ENCODE data around the gene UBE2E2. TPM values are rescaled to one million over a fixed set of nuclear protein-coding genes. Genes with fewer than 3 reads are reported as not detected.

UBE2E2 gene
- total RNA-seq, 1 donor from 2014 or later, result 42.4 TPM

GRCh38 chr3:23161896-23162570, 41.1 kb upstream of the UBE2E2 start:
- Mint-ChIP-seq H3K4me1 (ENCODE audit: unreplicated experiment) (peaks cover 9% of the 10 kb centered on the region), H3K27ac (ENCODE audit: unreplicated experiment) (no peak overlapping the region), H3K27me3 (ENCODE audit: unreplicated experiment) (no peaks in the 10 kb centered on the region), H3K36me3 (ENCODE audit: unreplicated experiment) (no peaks in the 10 kb centered on the region), H3K4me3 (ENCODE audit: unreplicated experiment) (no peak overlapping the region), H3K9me3 (ENCODE audit: unreplicated experiment) (no peaks in the 10 kb centered on the region)
- no peak for DNase-seq (ENCODE audit: extremely low spot score, unreplicated experiment)
- no peak for TF ChIP-seq CTCF (IDR thresholded peaks at IDR 0.05)

GRCh38 chr3:23162934-23163333, 40.2 kb upstream of the UBE2E2 start:
- H3K27me3 Mint-ChIP-seq (ENCODE audit: unreplicated experiment), result no peaks in the 10 kb centered on the region
- peaks cover 9% of the 10 kb centered on the region for H3K4me1 Mint-ChIP-seq (ENCODE audit: unreplicated experiment)
- no peaks in the 10 kb centered on the region for H3K9me3 Mint-ChIP-seq (ENCODE audit: unreplicated experiment)
- TF ChIP-seq CTCF (IDR thresholded peaks at IDR 0.05), result no peak
- H3K4me3 Mint-ChIP-seq (ENCODE audit: unreplicated experiment), result no peak overlapping the region
- DNase-seq (ENCODE audit: extremely low spot score, unreplicated experiment), result no peak
- H3K36me3 Mint-ChIP-seq (ENCODE audit: unreplicated experiment), result no peaks in the 10 kb centered on the region
- no peak overlapping the region for H3K27ac Mint-ChIP-seq (ENCODE audit: unreplicated experiment)

GRCh38 chr3:23164746-23165145, 38.4 kb upstream of the UBE2E2 start:
- no peak overlapping the region for H3K27ac Mint-ChIP-seq (ENCODE audit: unreplicated experiment)
- no peak for TF ChIP-seq CTCF (IDR thresholded peaks at IDR 0.05)
- H3K4me3 Mint-ChIP-seq (ENCODE audit: unreplicated experiment), result no peak overlapping the region
- H3K27me3 Mint-ChIP-seq (ENCODE audit: unreplicated experiment), result peaks cover 2% of the 10 kb centered on the region
- DNase-seq (ENCODE audit: extremely low spot score, unreplicated experiment), result no peak
- H3K36me3 Mint-ChIP-seq (ENCODE audit: unreplicated experiment), result no peaks in the 10 kb centered on the region
- peaks cover 4% of the 10 kb centered on the region for H3K9me3 Mint-ChIP-seq (ENCODE audit: unreplicated experiment)
- H3K4me1 Mint-ChIP-seq (ENCODE audit: unreplicated experiment), result peaks cover 5% of the 10 kb centered on the region

GRCh38 chr3:23165571-23165970, 37.6 kb upstream of the UBE2E2 start:
- no peaks in the 10 kb centered on the region for H3K36me3 Mint-ChIP-seq (ENCODE audit: unreplicated experiment)
- no peak overlapping the region for H3K27ac Mint-ChIP-seq (ENCODE audit: unreplicated experiment)
- TF ChIP-seq CTCF (IDR thresholded peaks at IDR 0.05), result no peak
- no peak for DNase-seq (ENCODE audit: extremely low spot score, unreplicated experiment)
- H3K4me3 Mint-ChIP-seq (ENCODE audit: unreplicated experiment), result no peak overlapping the region
- H3K4me1 Mint-ChIP-seq (ENCODE audit: unreplicated experiment), result no peaks in the 10 kb centered on the region
- H3K9me3 Mint-ChIP-seq (ENCODE audit: unreplicated experiment), result peaks cover 12% of the 10 kb centered on the region
- H3K27me3 Mint-ChIP-seq (ENCODE audit: unreplicated experiment), result peaks cover 3% of the 10 kb centered on the region

- TF ChIP-seq CTCF (IDR thresholded peaks at IDR 0.05), result no peak
- H3K36me3 Mint-ChIP-seq (ENCODE audit: unreplicated experiment), result no peaks in the 10 kb centered on the region
- H3K27me3 Mint-ChIP-seq (ENCODE audit: unreplicated experiment), result peaks cover 3% of the 10 kb centered on the region
- H3K27ac Mint-ChIP-seq (ENCODE audit: unreplicated experiment), result no peak overlapping the region
- peaks cover 12% of the 10 kb centered on the region for H3K9me3 Mint-ChIP-seq (ENCODE audit: unreplicated experiment)
- H3K4me1 Mint-ChIP-seq (ENCODE audit: unreplicated experiment), result no peaks in the 10 kb centered on the region
- no peak overlapping the region for H3K4me3 Mint-ChIP-seq (ENCODE audit: unreplicated experiment)
- DNase-seq (ENCODE audit: extremely low spot score, unreplicated experiment), result no peak
Measured at GRCh38 chr3:23166276-23166675, 36.9 kb upstream of the UBE2E2 start.
